SK-N-SH (cell line): Measurements from ENCODE around the gene SLC5A2.

ENCODE experiments used
- CHD2 ChIP-seq: fragments of 150-350 bp; IDR thresholded peaks from 2 replicates; pipeline ENCODE4 v1.6.1; 2018; ENCODE audit warnings: low read length; ENCODE audit not compliant: partially characterized antibody
- CTCF ChIP-seq: fragments of 200-600 bp; sonication (generic); IDR thresholded peaks from 2 replicates; pipeline ENCODE4 v1.6.1; 2017; ENCODE audit warnings: antibody characterized with exemption, mild to moderate bottlenecking, moderate library complexity
- ELF1 ChIP-seq: IDR thresholded peaks from 2 replicates; pipeline ENCODE4 v1.4.0; 2012
- EP300 ChIP-seq, 2 experiments: IDR thresholded peaks; 2 replicates each; pipeline versions ENCODE4 v1.4.0 to v1.6.1; 2012; ENCODE audit warnings: borderline replicate concordance in 1 of 2, low read depth in 1 of 2, low read length in 1 of 2
- FOXM1 ChIP-seq: IDR thresholded peaks from 2 replicates; pipeline ENCODE4 v1.4.0; 2012; ENCODE audit warnings: low read depth, mild to moderate bottlenecking
- GATA2 ChIP-seq: sonication (generic); formaldehyde crosslinking; IDR thresholded peaks from 2 replicates; pipeline ENCODE4 v1.5.0; 2020; ENCODE audit warnings: mild to moderate bottlenecking, missing genetic modification reagents
- JUND ChIP-seq: IDR thresholded peaks from 2 replicates; pipeline ENCODE4 v1.4.0; 2012
- MAX ChIP-seq: IDR thresholded peaks from 2 replicates; pipeline ENCODE4 v1.4.0; 2012; ENCODE audit warnings: low read depth
- NRF1 ChIP-seq: IDR thresholded peaks from 2 replicates; pipeline ENCODE4 v1.6.1; 2012; ENCODE audit warnings: low read depth, mild to moderate bottlenecking, low read length
- RCOR1 ChIP-seq: fragments of 150-350 bp; IDR thresholded peaks from 2 replicates; pipeline ENCODE4 v1.6.1; 2017; ENCODE audit warnings: antibody characterized with exemption, low read length
- RFX5 ChIP-seq: IDR thresholded peaks from 2 replicates; pipeline ENCODE4 v1.6.1; 2012; ENCODE audit warnings: mild to moderate bottlenecking, improper control_type of control experiment, low read length
- SIN3A ChIP-seq: IDR thresholded peaks from 2 replicates; pipeline ENCODE4 v1.6.1; 2012; ENCODE audit warnings: low read depth, mild to moderate bottlenecking, low read length, moderate library complexity, borderline replicate concordance
- USF2 ChIP-seq: fragments of 150-350 bp; IDR thresholded peaks from 2 replicates; pipeline ENCODE4 v1.6.1; 2017; ENCODE audit warnings: antibody characterized with exemption, low read length, low read depth, borderline replicate concordance
- ZBTB33 ChIP-seq: IDR thresholded peaks from 2 replicates; pipeline ENCODE4 v1.4.0; 2012; ENCODE audit warnings: low read depth, borderline replicate concordance

- TF ChIP-seq SIN3A (no peak), CTCF (no peak), GATA2 (no peak), RFX5 (no peak), EP300 (IDR thresholded peaks at IDR 0.05; ENCODE audit: borderline replicate concordance in 1 of 2, low read depth in 1 of 2, low read length in 1 of 2) (no peak), FOXM1 (no peak), NRF1 (no peak), JUND (no peak), MAX (no peak), ZBTB33 (no peak), USF2 (no peak), RCOR1 (no peak), ELF1 (no peak), CHD2 (no peak)
These were observed 44.9 kb downstream of the SLC5A2 start, which contains the start of gene AHSP for GRCh38 chr16:31527734-31528274.
